Breast epithelium (tissue), 4 donors: ENCODE measurements around the gene GLIS1. TPM values are rescaled to one million over a fixed set of nuclear protein-coding genes. Genes with fewer than 3 reads are reported as not detected.
A peak's percentile ranks its signal among the peaks of the same experiment; 100 is the strongest.

ENCODE experiments used
- DNase-seq, 2 donors: peaks; one replicate each; pipeline ENCODE4 v3.0.0-alpha.2; 2019; ENCODE audit warnings: low spot score in 2 of 2
- H3K27ac ChIP-seq, 2 donors: fragments of 200-600 bp; sonication (generic) in 1 of 2; one replicate each; pipeline ENCODE4 v1.5.1; 2016 to 2019; ENCODE audit warnings: mild to moderate bottlenecking in 1 of 2
- H3K27me3 ChIP-seq, 2 donors: fragments of 200-600 bp; sonication (generic) in 1 of 2; one replicate each; pipeline versions ENCODE4 v1.5.1 to v1.6.0; 2017 to 2019; ENCODE audit warnings: control low read depth in 1 of 2, mild to moderate bottlenecking in 1 of 2
- H3K36me3 ChIP-seq: fragments of 200-600 bp; one replicate; pipeline ENCODE4 v1.5.1; 2019
- H3K4me1 ChIP-seq, 2 donors: fragments of 200-600 bp; sonication (generic); one replicate each; pipeline ENCODE4 v1.5.1; 2016 to 2019; ENCODE audit warnings: control low read depth in 1 of 2
- H3K4me3 ChIP-seq, 3 donors: fragments of 200-600 bp; sonication (generic); 1 replicate in 2 of 3; 2 replicates in 1 of 3; pipeline ENCODE4 v1.5.1; 2016 to 2019; ENCODE audit warnings: mild to moderate bottlenecking in 3 of 3, moderate library complexity in 2 of 3
- H3K9me3 ChIP-seq, 2 donors: fragments of 200-600 bp; sonication (generic) in 1 of 2; one replicate each; pipeline ENCODE4 v1.5.1; 2016 to 2019; ENCODE audit warnings: control low read depth in 1 of 2
- POLR2A ChIP-seq: fragments of 450-650 bp; IDR thresholded peaks from one replicate; pipeline ENCODE4 v1.6.1; 2016; ENCODE audit warnings: antibody characterized with exemption, mild to moderate bottlenecking, moderate library complexity
- POLR2AphosphoS5 ChIP-seq, 3 donors: sonication (generic); formaldehyde crosslinking; IDR thresholded peaks; one replicate each; pipeline ENCODE4 v1.6.1; 2017; ENCODE audit warnings: antibody characterized with exemption in 3 of 3
- intact Hi-C: fragments of 100-400 bp; cut with DNase I; formaldehyde crosslinking; loops from one replicate; pipeline ENCODE4 v1.15.1; 2023; ENCODE audit warnings: low total_unique reads
- total RNA-seq, 3 donors: library from RNA; depleted of rRNA; stranded (reverse); fragments of >200 nt; gene quantifications; one replicate each; pipeline ENCODE4 v1.1.0, GENCODE V29; 2016
- TF ChIP-seq, protein P1 (sequence below), 3 donors: fragments of 450-650 bp; IDR thresholded peaks; one replicate each; pipeline ENCODE4 v1.5.1; 2016 to 2017; ENCODE audit warnings: antibody characterized with exemption in 3 of 3, mild to moderate bottlenecking in 3 of 3, moderate library complexity in 3 of 3

The GLIS1 gene
- total RNA-seq, 3 donors from 2014 or later: 0.16 to 2.0 (median 0.59) TPM

DNA sequence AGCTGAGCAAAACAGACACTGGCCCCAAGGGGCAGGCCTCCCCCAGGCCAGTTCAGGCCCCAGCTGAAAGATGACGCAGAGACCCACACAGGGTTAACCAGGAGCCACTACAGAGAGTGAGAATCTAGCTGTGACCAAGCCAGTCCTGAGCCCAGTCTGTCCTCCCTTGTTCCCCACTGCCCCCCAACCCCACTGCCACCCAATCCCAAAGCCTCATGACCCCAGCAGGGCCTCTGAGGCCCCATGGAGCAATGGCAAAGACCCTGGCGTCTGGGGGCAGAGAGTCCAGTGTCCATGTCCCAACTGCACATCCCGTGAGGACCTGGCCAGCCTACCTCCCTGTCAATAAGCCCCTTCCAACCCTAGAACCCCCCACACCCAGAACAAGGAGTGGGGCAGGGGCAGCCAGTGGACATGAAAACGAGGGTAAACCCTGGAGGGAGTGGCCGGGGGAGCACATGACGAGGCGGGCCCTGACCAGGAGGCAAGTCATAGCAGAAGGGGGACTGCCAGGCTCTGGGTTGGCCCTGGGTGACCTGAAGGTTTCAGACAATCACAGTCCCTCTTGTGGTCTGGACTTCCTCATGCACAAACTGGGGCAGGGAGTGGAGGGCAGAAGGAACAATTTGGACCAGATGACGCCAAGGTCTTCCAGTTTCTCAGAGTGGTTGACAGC, 100.5 kb downstream of the GLIS1 start:
- no peaks in the 10 kb centered on the region for H3K27me3 ChIP-seq
- no peak overlapping the region for H3K27ac ChIP-seq
- DNase-seq: peak in 1 of 2 donors; percentile 48
- no peak overlapping the region for H3K4me3 ChIP-seq
- TF ChIP-seq POLR2A (no peak), POLR2AphosphoS5 (IDR thresholded peaks at IDR 0.05) (no peak)
- intact Hi-C loops: no loop called here
- H3K9me3 ChIP-seq: no peaks in the 10 kb centered on the region
- no peaks in the 10 kb centered on the region for H3K4me1 ChIP-seq
- no peaks in the 10 kb centered on the region for H3K36me3 ChIP-seq

- H3K27me3 ChIP-seq: no peaks in the 10 kb centered on the region
- H3K4me3 ChIP-seq: no peak overlapping the region
- intact Hi-C loops: no loop called here
- no peak overlapping the region for H3K27ac ChIP-seq
- H3K4me1 ChIP-seq: no peaks in the 10 kb centered on the region
- no peaks in the 10 kb centered on the region for H3K36me3 ChIP-seq
- H3K9me3 ChIP-seq: no peaks in the 10 kb centered on the region
- peak in 1 of 2 donors; percentile 14 for DNase-seq
- TF ChIP-seq POLR2A (no peak), POLR2AphosphoS5 (IDR thresholded peaks at IDR 0.05) (no peak)
- TF ChIP-seq, protein P1, sequence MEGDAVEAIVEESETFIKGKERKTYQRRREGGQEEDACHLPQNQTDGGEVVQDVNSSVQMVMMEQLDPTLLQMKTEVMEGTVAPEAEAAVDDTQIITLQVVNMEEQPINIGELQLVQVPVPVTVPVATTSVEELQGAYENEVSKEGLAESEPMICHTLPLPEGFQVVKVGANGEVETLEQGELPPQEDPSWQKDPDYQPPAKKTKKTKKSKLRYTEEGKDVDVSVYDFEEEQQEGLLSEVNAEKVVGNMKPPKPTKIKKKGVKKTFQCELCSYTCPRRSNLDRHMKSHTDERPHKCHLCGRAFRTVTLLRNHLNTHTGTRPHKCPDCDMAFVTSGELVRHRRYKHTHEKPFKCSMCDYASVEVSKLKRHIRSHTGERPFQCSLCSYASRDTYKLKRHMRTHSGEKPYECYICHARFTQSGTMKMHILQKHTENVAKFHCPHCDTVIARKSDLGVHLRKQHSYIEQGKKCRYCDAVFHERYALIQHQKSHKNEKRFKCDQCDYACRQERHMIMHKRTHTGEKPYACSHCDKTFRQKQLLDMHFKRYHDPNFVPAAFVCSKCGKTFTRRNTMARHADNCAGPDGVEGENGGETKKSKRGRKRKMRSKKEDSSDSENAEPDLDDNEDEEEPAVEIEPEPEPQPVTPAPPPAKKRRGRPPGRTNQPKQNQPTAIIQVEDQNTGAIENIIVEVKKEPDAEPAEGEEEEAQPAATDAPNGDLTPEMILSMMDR (IDR thresholded peaks at IDR 0.05): no peak
Observed at GRCh38 chr1:53637511-53638359, 101.2 kb downstream of the GLIS1 start.

DNA sequence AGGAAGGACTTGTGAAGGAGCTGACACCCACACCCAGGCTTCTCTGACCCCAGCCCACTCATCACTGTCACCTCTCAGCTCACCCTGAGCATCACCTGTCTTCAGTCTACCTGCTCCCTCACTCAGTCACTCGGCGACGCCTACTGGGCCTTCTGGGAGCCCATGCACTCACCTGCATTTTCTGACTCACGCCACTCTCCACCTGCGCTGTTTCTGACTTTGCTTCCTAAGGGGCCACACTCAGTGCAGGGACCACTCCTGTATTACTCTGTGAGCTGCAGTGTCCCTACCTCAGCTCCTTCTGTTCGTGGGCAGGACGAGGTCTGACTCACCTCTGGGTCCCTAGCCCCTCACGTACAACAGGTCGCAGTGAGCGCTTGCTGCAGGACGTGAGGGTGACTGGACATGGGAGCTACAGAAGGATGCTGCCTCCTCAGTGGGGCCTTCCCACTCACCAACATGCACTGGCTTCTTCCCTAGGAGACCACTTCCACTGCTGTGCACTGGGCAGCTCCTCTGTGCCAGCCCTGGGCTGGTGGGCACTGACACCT, 102.3 kb downstream of the GLIS1 start:
- no peaks in the 10 kb centered on the region for H3K27me3 ChIP-seq
- no peaks in the 10 kb centered on the region for H3K36me3 ChIP-seq
- H3K4me3 ChIP-seq: no peak overlapping the region
- TF ChIP-seq, protein P1 (IDR thresholded peaks at IDR 0.05): no peak
- no peak for TF ChIP-seq POLR2AphosphoS5 (IDR thresholded peaks at IDR 0.05)
- TF ChIP-seq POLR2A: no peak
- DNase-seq: peak in 1 of 2 donors; percentile 10
- no peaks in the 10 kb centered on the region for H3K4me1 ChIP-seq
- H3K27ac ChIP-seq: no peak overlapping the region
- no peaks in the 10 kb centered on the region for H3K9me3 ChIP-seq
- intact Hi-C loops: no loop called here

- TF ChIP-seq, protein P1 (IDR thresholded peaks at IDR 0.05): no peak
- no peak for TF ChIP-seq POLR2AphosphoS5 (IDR thresholded peaks at IDR 0.05)
- no peak for TF ChIP-seq POLR2A
- H3K27me3 ChIP-seq: no peaks in the 10 kb centered on the region
- no peak overlapping the region for H3K4me3 ChIP-seq
- no peaks in the 10 kb centered on the region for H3K36me3 ChIP-seq
- H3K27ac ChIP-seq: no peak overlapping the region
- intact Hi-C loops: no loop called here
- no peaks in the 10 kb centered on the region for H3K9me3 ChIP-seq
- H3K4me1 ChIP-seq: no peaks in the 10 kb centered on the region
- DNase-seq: peak in 1 of 2 donors; percentile 37
Observed at GRCh38 chr1:53634571-53634979, 104.4 kb downstream of the GLIS1 start.

- H3K27me3 ChIP-seq: no peaks in the 10 kb centered on the region
- DNase-seq: peak in 1 of 2 donors; percentile 12
- no peaks in the 10 kb centered on the region for H3K4me1 ChIP-seq
- H3K9me3 ChIP-seq: no peaks in the 10 kb centered on the region
- TF ChIP-seq POLR2AphosphoS5 (IDR thresholded peaks at IDR 0.05): no peak
- TF ChIP-seq, protein P1 (IDR thresholded peaks at IDR 0.05): no peak
- no peak overlapping the region for H3K27ac ChIP-seq
- H3K36me3 ChIP-seq: no peaks in the 10 kb centered on the region
- intact Hi-C loops: no loop called here
- H3K4me3 ChIP-seq: no peak overlapping the region
Observed at GRCh38 chr1:53633073-53633704, 105.8 kb downstream of the GLIS1 start.
